ENCODE measurements around the gene SNTG2. TPM values are rescaled to one million over a fixed set of nuclear protein-coding genes. Genes with fewer than 3 reads are reported as not detected.

Gene SNTG2
- total RNA-seq, 4 donors from 2014 or later, result 3.3 to 7.4 (median 4.5) TPM

- DNase-seq (ENCODE audit: extremely low spot score), result no peak
- Histone ChIP-seq H3K27me3 (peaks cover 0 to 8% (median 0%) of the 10 kb centered on the region in 4 donors), H3K9me3 (peaks cover 0 to 28% (median 15%) of the 10 kb centered on the region in 4 donors), H3K4me1 (no peaks in the 10 kb centered on the region), H3K4me3 (no peak overlapping the region), H3K36me3 (no peaks in the 10 kb centered on the region), H3K27ac (replicated peaks in 1 of 4) (no peak overlapping the region)
- whole genome bisulfite sequencing, result 60% methylated on average over 5 of the region's 5 CpGs
- no peak for TF ChIP-seq POLR2AphosphoS5 (IDR thresholded peaks at IDR 0.05)
- TF ChIP-seq POLR2A (IDR thresholded peaks at IDR 0.05; ENCODE audit: low read depth), result no peak
- TF ChIP-seq EP300 (IDR thresholded peaks at IDR 0.05), result no peak
- no peak for TF ChIP-seq CTCF (IDR thresholded peaks at IDR 0.05)
- intact Hi-C loops (cut with DNase I), result no loop called here
Measured at GRCh38 chr2:1350111-1350510, 399.5 kb downstream of the SNTG2 start.

- peaks cover 0 to 11% (median 0%) of the 10 kb centered on the region in 4 donors for H3K27me3 ChIP-seq
- no peak for TF ChIP-seq POLR2AphosphoS5 (IDR thresholded peaks at IDR 0.05)
- no peak for TF ChIP-seq POLR2A (IDR thresholded peaks at IDR 0.05; ENCODE audit: low read depth)
- no peaks in the 10 kb centered on the region for H3K36me3 ChIP-seq
- no peak for DNase-seq (ENCODE audit: extremely low spot score)
- intact Hi-C loops (cut with DNase I), result no loop called here
- H3K4me1 ChIP-seq, result no peaks in the 10 kb centered on the region
- H3K27ac ChIP-seq (replicated peaks in 1 of 4), result no peak overlapping the region
- H3K4me3 ChIP-seq, result no peak overlapping the region
- WGBS, result 82% methylated on average over 7 of the region's 9 CpGs
- H3K9me3 ChIP-seq, result peaks cover 0 to 17% (median 11%) of the 10 kb centered on the region in 4 donors
Measured at GRCh38 chr2:1353124-1353523, 402.5 kb downstream of the SNTG2 start.

GRCh38 chr2:1353543-1353942 is 402.9 kb downstream of the SNTG2 start:
- no peaks in the 10 kb centered on the region for H3K4me1 ChIP-seq
- peaks cover 0 to 13% (median 9%) of the 10 kb centered on the region in 4 donors for H3K9me3 ChIP-seq
- H3K27ac ChIP-seq (replicated peaks in 1 of 4), result no peak overlapping the region
- H3K4me3 ChIP-seq, result no peak overlapping the region
- no peaks in the 10 kb centered on the region for H3K36me3 ChIP-seq
- intact Hi-C loops (cut with DNase I), result no loop called here
- H3K27me3 ChIP-seq, result peaks cover 0 to 11% (median 0%) of the 10 kb centered on the region in 4 donors
- WGBS, result 78% methylated on average over 10 of the region's 10 CpGs
- DNase-seq (ENCODE audit: extremely low spot score), result no peak
- no peak for TF ChIP-seq CTCF (IDR thresholded peaks at IDR 0.05)
- TF ChIP-seq POLR2A (IDR thresholded peaks at IDR 0.05; ENCODE audit: low read depth), result no peak
- no peak for TF ChIP-seq POLR2AphosphoS5 (IDR thresholded peaks at IDR 0.05)
- no peak for TF ChIP-seq EP300 (IDR thresholded peaks at IDR 0.05)

GRCh38 chr2:1360144-1360543 is 409.5 kb downstream of the SNTG2 start:
- 83% methylated on average over 1 of the region's 1 CpG for WGBS
- intact Hi-C loops (cut with DNase I), result no loop called here

More at GRCh38 chr2:1360144-1360543, 409.5 kb downstream of the SNTG2 start:
- Histone ChIP-seq H3K4me1 (no peaks in the 10 kb centered on the region), H3K27ac (replicated peaks in 1 of 4) (no peak overlapping the region), H3K27me3 (peaks cover 0 to 2% (median 0%) of the 10 kb centered on the region in 4 donors), H3K9me3 (no peaks in the 10 kb centered on the region), H3K36me3 (no peaks in the 10 kb centered on the region), H3K4me3 (no peak overlapping the region)
- TF ChIP-seq POLR2AphosphoS5 (IDR thresholded peaks at IDR 0.05) (no peak), POLR2A (IDR thresholded peaks at IDR 0.05; ENCODE audit: low read depth) (no peak), EP300 (IDR thresholded peaks at IDR 0.05) (no peak), CTCF (IDR thresholded peaks at IDR 0.05) (no peak)
- no peak for DNase-seq (ENCODE audit: extremely low spot score)

All from esophagus muscularis mucosa (tissue), 4 donors.